HUES48 (cell line): ENCODE data around the gene NTSR2.

Source experiments
- H3K27ac ChIP-seq: one replicate; pipeline ENCODE4 v1.7.0; 2013; ENCODE audit warnings: low read depth, low read length, inconsistent platforms
- H3K27me3 ChIP-seq: 2 replicates; pipeline ENCODE4 v1.6.1; 2013; ENCODE audit warnings: mild to moderate bottlenecking, low read length; ENCODE audit not compliant: control insufficient read depth, insufficient read depth
- H3K36me3 ChIP-seq: 2 replicates; pipeline ENCODE4 v1.6.1; 2013; ENCODE audit warnings: low read length; ENCODE audit not compliant: control insufficient read depth, insufficient read depth
- H3K4me1 ChIP-seq: 2 replicates; pipeline ENCODE4 v1.6.1; 2013; ENCODE audit warnings: mild to moderate bottlenecking, low read length; ENCODE audit not compliant: control insufficient read depth, insufficient read depth
- H3K4me3 ChIP-seq: 2 replicates; pipeline ENCODE4 v1.5.1; 2013; ENCODE audit warnings: mild to moderate bottlenecking, low read depth, low read length
- H3K9ac ChIP-seq: 2 replicates; pipeline ENCODE4 v1.6.1; 2013; ENCODE audit warnings: mild to moderate bottlenecking, low read depth, low read length, moderate library complexity
- H3K9me3 ChIP-seq: 2 replicates; pipeline ENCODE4 v1.6.1; 2013; ENCODE audit warnings: low read length; ENCODE audit not compliant: control insufficient read depth, insufficient read depth

Gene NTSR2

GRCh38 chr2:11636593-11637295, 33.3 kb downstream of the NTSR2 start:
- Histone ChIP-seq H3K9me3 (no peaks in the 10 kb centered on the region), H3K27ac (no peak overlapping the region), H3K4me1 (no peaks in the 10 kb centered on the region), H3K27me3 (no peaks in the 10 kb centered on the region), H3K36me3 (peaks cover 48% of the 10 kb centered on the region), H3K9ac (no peak overlapping the region), H3K4me3 (no peak overlapping the region)

DNA sequence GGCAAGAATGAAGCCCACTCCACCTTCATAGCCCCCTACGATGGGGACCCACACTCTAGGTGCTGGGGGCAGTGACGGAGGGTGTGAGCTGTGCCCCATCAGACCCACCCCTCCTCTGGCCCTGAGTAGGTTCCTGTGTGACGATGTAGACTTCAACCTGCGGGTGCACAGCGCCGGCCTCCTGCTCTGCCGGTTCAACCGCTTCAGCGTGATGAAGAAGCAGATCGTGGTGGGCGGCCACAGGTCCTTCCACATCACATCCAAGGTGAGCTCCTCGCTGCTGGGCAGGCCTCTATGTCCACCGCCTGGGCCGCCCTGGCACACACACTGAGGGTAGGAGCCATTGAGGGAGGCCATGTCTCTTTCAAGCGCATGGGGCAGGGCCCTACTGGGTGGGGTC, 34.9 kb downstream of the NTSR2 start:
- Histone ChIP-seq H3K27ac (no peak overlapping the region), H3K36me3 (peaks cover 51% of the 10 kb centered on the region), H3K9ac (no peak overlapping the region), H3K4me3 (no peak overlapping the region), H3K27me3 (no peaks in the 10 kb centered on the region), H3K4me1 (no peaks in the 10 kb centered on the region), H3K9me3 (no peaks in the 10 kb centered on the region)

DNA sequence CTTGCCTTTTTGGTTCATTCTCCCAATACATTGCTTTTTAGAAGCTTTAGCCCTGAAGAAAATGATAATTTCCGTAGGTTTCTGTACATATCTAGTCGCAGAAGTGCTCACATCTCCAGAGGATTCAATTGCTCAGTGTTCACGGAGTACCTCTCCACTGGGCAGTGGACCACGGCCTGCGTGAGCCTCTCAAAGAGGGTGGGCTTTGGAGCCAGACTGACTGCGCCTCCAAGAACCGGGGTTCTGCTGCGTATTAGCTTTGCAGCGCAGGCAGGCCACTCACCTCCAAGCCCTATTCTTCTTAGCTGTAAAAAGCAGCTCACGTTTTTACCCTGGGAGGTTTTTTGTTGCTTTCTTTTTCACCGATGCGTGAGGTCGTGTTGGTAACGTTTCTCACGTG, 35.4 kb downstream of the NTSR2 start:
- Histone ChIP-seq H3K4me1 (no peaks in the 10 kb centered on the region), H3K36me3 (peaks cover 51% of the 10 kb centered on the region), H3K4me3 (no peak overlapping the region), H3K9ac (no peak overlapping the region), H3K27me3 (no peaks in the 10 kb centered on the region), H3K27ac (no peak overlapping the region), H3K9me3 (no peaks in the 10 kb centered on the region)

DNA sequence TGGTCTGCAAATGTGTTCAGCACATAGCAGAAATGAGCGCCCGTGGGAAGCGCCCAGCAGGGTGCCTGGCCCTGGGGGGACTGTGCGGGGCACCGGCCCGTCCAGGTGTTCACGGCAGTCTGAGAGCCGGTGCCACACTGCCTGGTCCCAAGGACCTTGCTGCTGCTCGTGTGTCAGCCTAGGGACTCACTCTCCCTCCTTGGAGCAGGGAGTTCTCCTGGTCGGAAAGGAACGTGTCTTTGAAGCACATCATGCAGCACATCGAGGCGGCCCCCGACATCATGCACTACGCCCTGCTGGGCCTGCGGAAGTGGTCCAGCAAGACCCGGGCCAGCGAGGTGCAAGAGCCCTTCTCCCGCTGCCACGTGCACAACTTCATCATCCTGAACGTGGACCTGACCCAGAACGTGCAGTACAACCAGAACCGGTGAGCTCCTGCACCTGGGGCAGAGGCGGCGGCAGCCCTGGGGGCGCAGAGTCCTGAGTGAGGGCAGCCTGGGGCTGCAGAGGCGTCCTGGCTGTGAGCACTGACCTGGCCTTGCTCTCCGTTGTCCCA, 36.0 kb downstream of the NTSR2 start:
- Histone ChIP-seq H3K4me3 (no peak overlapping the region), H3K27ac (no peak overlapping the region), H3K27me3 (no peaks in the 10 kb centered on the region), H3K36me3 (peaks cover 48% of the 10 kb centered on the region), H3K9me3 (no peaks in the 10 kb centered on the region), H3K9ac (no peak overlapping the region), H3K4me1 (no peaks in the 10 kb centered on the region)

DNA sequence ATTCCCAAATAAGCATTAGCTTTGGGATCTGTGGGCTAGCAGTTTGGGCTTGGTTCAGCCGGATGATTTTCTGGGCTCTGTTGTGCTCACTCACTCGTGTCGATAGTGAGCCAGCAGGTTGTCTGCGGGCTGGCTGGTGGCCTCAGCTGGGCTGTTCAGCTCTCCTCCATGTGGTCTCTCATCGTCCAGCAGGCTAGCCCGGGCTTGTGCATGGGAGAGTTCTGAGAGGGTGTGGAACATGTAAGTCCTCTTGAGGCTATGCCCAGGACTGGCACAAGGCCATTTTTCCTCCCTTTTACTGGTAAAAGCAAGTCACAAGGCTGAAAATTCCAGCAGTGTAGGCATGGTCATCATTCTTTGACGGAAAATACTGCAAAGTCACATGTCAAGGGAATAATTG, 38.5 kb downstream of the NTSR2 start:
- Histone ChIP-seq H3K4me3 (no peak overlapping the region), H3K36me3 (peaks cover 61% of the 10 kb centered on the region), H3K27ac (no peak overlapping the region), H3K27me3 (no peaks in the 10 kb centered on the region), H3K4me1 (no peaks in the 10 kb centered on the region), H3K9me3 (no peaks in the 10 kb centered on the region), H3K9ac (no peak overlapping the region)

DNA sequence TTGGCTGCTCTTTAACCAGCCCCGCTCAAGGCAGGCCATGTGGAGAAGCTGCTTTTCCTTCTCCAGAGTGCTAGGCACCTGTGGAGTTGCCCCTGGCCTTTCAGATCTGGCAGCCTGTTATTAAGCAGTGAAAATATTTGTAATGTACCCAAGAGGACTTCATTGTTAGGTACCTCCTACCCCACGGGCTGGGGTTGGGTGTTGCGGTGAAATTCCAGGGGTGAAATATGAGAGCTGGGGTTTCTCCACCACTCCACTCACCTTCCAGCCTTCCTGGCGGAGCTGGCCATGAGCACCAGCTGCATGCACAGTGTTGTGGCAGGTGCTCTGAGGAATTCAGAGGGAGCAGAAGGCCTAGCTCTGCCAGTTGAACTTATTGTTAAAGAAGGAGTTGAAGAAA, 39.1 kb downstream of the NTSR2 start:
- Histone ChIP-seq H3K9me3 (no peaks in the 10 kb centered on the region), H3K27me3 (no peaks in the 10 kb centered on the region), H3K4me1 (no peaks in the 10 kb centered on the region), H3K9ac (no peak overlapping the region), H3K4me3 (no peak overlapping the region), H3K27ac (no peak overlapping the region), H3K36me3 (peaks cover 64% of the 10 kb centered on the region)

DNA sequence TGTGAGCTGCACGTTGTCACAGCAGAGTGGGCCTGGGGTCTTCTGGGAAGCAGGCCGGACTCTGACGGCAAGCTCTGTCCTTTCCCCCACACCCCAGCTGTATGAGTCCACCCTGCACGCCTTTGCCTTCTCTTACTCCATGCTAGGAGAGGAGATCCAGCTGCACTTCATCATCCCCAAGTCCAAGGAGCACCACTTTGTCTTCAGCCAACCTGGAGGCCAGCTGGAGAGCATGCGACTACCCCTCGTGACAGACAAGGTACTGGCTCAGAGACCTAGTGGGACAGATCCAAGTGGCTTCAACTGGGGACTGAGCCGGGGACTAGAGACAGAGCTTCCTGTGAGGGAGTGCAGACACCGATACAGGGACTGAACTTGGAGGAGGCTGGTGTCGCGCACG, 40.1 kb downstream of the NTSR2 start:
- Histone ChIP-seq H3K27me3 (no peaks in the 10 kb centered on the region), H3K4me3 (no peak overlapping the region), H3K27ac (no peak overlapping the region), H3K4me1 (no peaks in the 10 kb centered on the region), H3K36me3 (peaks cover 66% of the 10 kb centered on the region), H3K9ac (no peak overlapping the region), H3K9me3 (no peaks in the 10 kb centered on the region)

DNA sequence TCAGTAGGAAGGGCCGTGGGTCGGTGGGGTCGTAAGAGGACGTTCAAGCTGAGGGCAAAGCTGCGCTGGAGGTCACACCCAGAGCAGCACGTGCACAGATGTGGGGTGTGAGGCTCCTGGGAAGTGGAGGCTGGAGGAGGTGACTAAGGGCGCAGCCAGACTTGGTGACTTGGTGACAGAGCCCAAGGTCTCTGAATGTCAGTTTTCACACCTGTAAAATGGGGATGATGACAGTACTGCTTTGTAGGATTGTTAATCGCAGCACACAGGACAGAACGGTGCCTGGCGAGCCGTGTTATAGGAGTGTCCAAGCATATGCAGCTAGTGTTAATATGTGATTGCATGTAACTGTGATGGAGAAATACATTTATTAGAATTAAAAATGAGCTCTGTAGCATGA, 40.8 kb downstream of the NTSR2 start:
- Histone ChIP-seq H3K9me3 (no peaks in the 10 kb centered on the region), H3K27ac (no peak overlapping the region), H3K9ac (no peak overlapping the region), H3K36me3 (peaks cover 61% of the 10 kb centered on the region), H3K27me3 (no peaks in the 10 kb centered on the region), H3K4me1 (no peaks in the 10 kb centered on the region), H3K4me3 (no peak overlapping the region)

DNA sequence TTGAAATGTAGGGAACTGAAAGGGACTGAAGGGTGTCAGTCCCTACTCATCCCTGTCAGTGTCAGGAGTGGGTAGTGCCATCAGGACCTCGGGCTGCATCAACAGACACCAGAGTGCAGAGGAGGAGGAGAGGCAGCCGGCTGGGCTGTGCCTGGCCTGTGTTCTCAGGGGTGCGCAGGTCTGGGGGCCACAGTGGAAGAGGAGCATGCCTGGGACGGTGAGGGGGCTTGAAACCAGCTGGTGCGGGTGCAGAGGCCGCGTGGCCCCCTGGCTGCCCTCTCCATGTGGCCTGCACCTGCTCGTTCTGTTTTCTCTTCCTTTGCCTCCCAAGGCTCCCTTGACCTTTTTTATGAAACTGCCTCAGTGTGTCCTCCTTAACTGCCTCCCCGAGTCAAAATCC, 41.3 kb downstream of the NTSR2 start:
- peaks cover 56% of the 10 kb centered on the region for H3K36me3 ChIP-seq
- H3K9ac ChIP-seq, result no peak overlapping the region
- no peak overlapping the region for H3K27ac ChIP-seq
- no peaks in the 10 kb centered on the region for H3K9me3 ChIP-seq
- no peak overlapping the region for H3K4me3 ChIP-seq
- H3K4me1 ChIP-seq, result no peaks in the 10 kb centered on the region
- no peaks in the 10 kb centered on the region for H3K27me3 ChIP-seq

DNA sequence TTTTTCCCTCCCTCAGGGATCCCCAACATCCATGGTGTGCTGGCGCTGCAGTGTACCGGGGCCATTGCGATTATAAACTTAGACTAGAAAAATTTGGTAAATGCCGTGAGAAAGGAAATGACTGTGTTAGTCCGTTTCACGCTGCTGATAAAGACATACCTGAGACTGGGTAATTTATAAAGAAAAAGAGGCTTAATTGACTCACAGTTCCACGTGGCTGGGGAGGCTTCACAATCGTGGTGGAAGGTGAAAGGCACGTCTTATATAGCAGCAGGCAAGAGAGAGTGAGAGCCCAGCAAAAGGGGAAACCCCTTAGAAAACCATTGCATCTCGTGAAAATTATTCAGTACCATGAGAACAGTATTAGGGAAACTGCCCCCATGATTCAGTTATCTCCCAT, 44.3 kb downstream of the NTSR2 start:
- Histone ChIP-seq H3K9ac (no peak overlapping the region), H3K4me3 (no peak overlapping the region), H3K9me3 (no peaks in the 10 kb centered on the region), H3K36me3 (peaks cover 53% of the 10 kb centered on the region), H3K27ac (no peak overlapping the region), H3K4me1 (no peaks in the 10 kb centered on the region), H3K27me3 (no peaks in the 10 kb centered on the region)

DNA sequence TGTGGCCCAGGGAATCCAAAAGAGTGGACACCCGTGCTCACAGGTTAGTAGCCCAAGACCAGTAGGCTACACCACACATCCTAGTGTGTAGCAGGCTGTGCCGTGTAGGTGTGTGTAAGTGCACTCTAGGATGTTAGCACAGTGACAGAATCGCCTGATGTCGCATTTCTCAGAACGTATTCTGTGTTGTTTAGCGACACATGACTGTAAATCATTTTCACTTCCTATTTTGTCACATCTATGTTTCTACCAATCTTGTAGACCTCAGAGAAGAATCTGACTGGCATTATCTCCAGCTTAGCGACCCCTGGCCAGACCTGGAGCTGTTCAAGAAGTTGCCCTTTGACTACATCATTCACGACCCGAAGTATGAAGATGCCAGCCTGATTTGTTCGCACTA, 45.1 kb downstream of the NTSR2 start:
- Histone ChIP-seq H3K27ac (no peak overlapping the region), H3K27me3 (no peaks in the 10 kb centered on the region), H3K4me3 (no peak overlapping the region), H3K9me3 (no peaks in the 10 kb centered on the region), H3K9ac (no peak overlapping the region), H3K36me3 (peaks cover 46% of the 10 kb centered on the region), H3K4me1 (no peaks in the 10 kb centered on the region)
